ENCODE data around the gene ABTB2. TPM values are rescaled to one million over a fixed set of nuclear protein-coding genes. Genes with fewer than 3 reads are reported as not detected.

ABTB2 gene
- total and polyA plus RNA-seq, 2 of the 8 experiments (the other 6 are each of a cell fraction or from before 2014, with no cell fraction given): 7.7 to 10.2 TPM

- TF ChIP-seq ASH2L (IDR thresholded peaks at IDR 0.05; ENCODE audit: low read length): no peak
- no peak for TF ChIP-seq CEBPB (IDR thresholded peaks at IDR 0.05; ENCODE audit: low read depth, low read length)
- TF ChIP-seq YY1 (IDR thresholded peaks at IDR 0.05; ENCODE audit: low read depth, low read length): peak; percentile 65; the same call in 1 of the 2 replicates
- no peak for TF ChIP-seq BRCA1 (IDR thresholded peaks at IDR 0.05; ENCODE audit: low read depth, low read length)
- no peak for TF ChIP-seq NANOG (IDR thresholded peaks at IDR 0.05; ENCODE audit: insufficient read depth, low read depth, low read length, poor library complexity, severe bottlenecking)
- TF ChIP-seq, protein P1, sequence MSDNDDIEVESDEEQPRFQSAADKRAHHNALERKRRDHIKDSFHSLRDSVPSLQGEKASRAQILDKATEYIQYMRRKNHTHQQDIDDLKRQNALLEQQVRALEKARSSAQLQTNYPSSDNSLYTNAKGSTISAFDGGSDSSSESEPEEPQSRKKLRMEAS (IDR thresholded peaks at IDR 0.05): peak; percentile 90
- TF ChIP-seq TEAD4 (IDR thresholded peaks at IDR 0.05; ENCODE audit: low read depth, low read length): no peak
- TF ChIP-seq HDAC2 (IDR thresholded peaks at IDR 0.05; ENCODE audit: borderline replicate concordance in 1 of 2, low read depth in 2 of 2, low read length in 2 of 2): peak; percentile 40 to 46; a peak in 1 of 4 replicates
- peak; percentile 44 to 87 (median 70) for TF ChIP-seq CTCF (IDR thresholded peaks at IDR 0.05; ENCODE audit: control extremely low read depth in 1 of 3, insufficient read depth in 1 of 3, low read depth in 1 of 3, low read length in 3 of 3)
- no peak for TF ChIP-seq SUZ12 (IDR thresholded peaks at IDR 0.05; ENCODE audit: low read length)
- TF ChIP-seq RAD21 (IDR thresholded peaks at IDR 0.05 in 1 of 2, conservative IDR thresholded peaks at IDR 0.05 in 1 of 2; ENCODE audit: low read depth in 2 of 2, low read length in 2 of 2): peak; percentile 88 to 92
Observed at GRCh38 chr11:34358728-34359547, 1.1 kb upstream of the ABTB2 start (continued).
